PC-9 (cell line): ENCODE data around the gene ALG12. TPM values are rescaled to one million over a fixed set of nuclear protein-coding genes. Genes with fewer than 3 reads are reported as not detected.

Experiments used
- BruUV-seq: library from RNA; stranded (reverse); fragments of 400-500 nt; replicated peaks from 2 replicates; lab custom pipeline; 2021; lab: Mats Ljungman, UMichigan
- CTCF ChIA-PET: fragments of 300-600 bp; sonication (Branson Sonifier 250); formaldehyde crosslinking; loops from one replicate; lab custom pipeline; 2022; ENCODE audit warnings: antibody characterized with exemption; lab: Charles Lee
- POLR2A ChIA-PET: fragments of 300-600 bp; sonication (Branson Sonifier 250); formaldehyde crosslinking; loops from one replicate; lab custom pipeline; 2022; ENCODE audit warnings: antibody characterized with exemption; ENCODE audit not compliant: unreplicated experiment; lab: Charles Lee
- DNase-seq, 2 experiments: peaks; one replicate each; pipeline versions ENCODE4 v3.0.0 to v3.0.0-alpha.2; 2015 to 2022; ENCODE audit warnings: mixed read lengths in 1 of 2
- H2AFZ ChIP-seq: fragments of 200-600 bp; sonication (generic); 2 replicates; pipeline ENCODE4 v1.8.1; 2017; ENCODE audit warnings: antibody characterized with exemption
- H3F3A ChIP-seq: fragments of 200-600 bp; sonication (generic); 2 replicates; pipeline ENCODE4 v1.8.1; 2017; ENCODE audit warnings: antibody characterized with exemption, mild to moderate bottlenecking, low read depth; ENCODE audit not compliant: insufficient read depth
- H3K27ac ChIP-seq: fragments of 200-600 bp; sonication (generic); 2 replicates; pipeline ENCODE4 v1.6.1; 2016; ENCODE audit warnings: mixed run types
- H3K27me3 ChIP-seq: fragments of 200-600 bp; sonication (generic); 2 replicates; pipeline ENCODE4 v1.6.1; 2016; ENCODE audit warnings: low read depth, mixed run types; ENCODE audit not compliant: insufficient read depth
- H3K36me3 ChIP-seq: fragments of 200-600 bp; sonication (generic); 2 replicates; pipeline ENCODE4 v1.6.1; 2016; ENCODE audit warnings: low read depth, mixed run types
- H3K4me1 ChIP-seq: fragments of 200-600 bp; sonication (generic); replicated peaks from 2 replicates; pipeline ENCODE4 v1.6.1; 2016; ENCODE audit warnings: mixed run types; ENCODE audit not compliant: insufficient read depth
- H3K4me2 ChIP-seq: fragments of 200-600 bp; sonication (generic); 2 replicates; pipeline ENCODE4 v1.6.1; 2017; ENCODE audit warnings: mixed run types
- H3K4me3 ChIP-seq: fragments of 200-600 bp; sonication (generic); 2 replicates; pipeline ENCODE4 v1.6.1; 2016; ENCODE audit warnings: mixed run types
- H3K79me2 ChIP-seq: fragments of 200-600 bp; sonication (generic); 2 replicates; pipeline ENCODE4 v1.6.1; 2017; ENCODE audit warnings: low read depth, mixed run types
- H3K9me2 ChIP-seq: fragments of 200-600 bp; sonication (generic); 2 replicates; pipeline ENCODE4 v1.8.1; 2017; ENCODE audit warnings: mild to moderate bottlenecking; ENCODE audit not compliant: insufficient read depth
- H3K9me3 ChIP-seq: fragments of 200-600 bp; sonication (generic); 2 replicates; pipeline ENCODE4 v1.8.1; 2016; ENCODE audit warnings: low read depth; ENCODE audit not compliant: insufficient read depth
- H4K20me1 ChIP-seq: fragments of 200-600 bp; sonication (generic); 2 replicates; pipeline ENCODE4 v1.8.1; 2017; ENCODE audit not compliant: insufficient read depth
- CTCF ChIP-seq: fragments of 200-600 bp; sonication (generic); conservative IDR thresholded peaks from 2 replicates; pipeline ENCODE4 v1.6.1; 2017; ENCODE audit warnings: mixed run types, antibody characterized with exemption, mild to moderate bottlenecking, moderate library complexity
- EZH2 ChIP-seq: fragments of 200-600 bp; sonication (generic); IDR thresholded peaks from 2 replicates; pipeline ENCODE4 v1.8.0; 2017; ENCODE audit warnings: antibody characterized with exemption, low read depth
- intact Hi-C: fragments of 100-400 bp; cut with micrococcal nuclease; formaldehyde crosslinking; loops from one replicate; pipeline ENCODE4 v1.10.0; 2022; ENCODE audit not compliant: unreplicated experiment
- total RNA-seq: library from RNA; stranded (reverse); gene quantifications from 2 replicates; pipeline ENCODE4 v1.2.3, GENCODE V29; 2021

The ALG12 gene
- total RNA-seq, 1 experiment from 2014 or later: 16.8 TPM

- ChIA-PET POLR2A (interaction anchor here (0.6 to 0.7 kb wide), 2 partner anchors 39 to 1401 kb away, joined by 4 to 5 read pairs; no protein-coding TSS in a partner anchor), CTCF (no interaction called here)
- H3K27ac ChIP-seq: no peak overlapping the region
- H3F3A ChIP-seq: peaks cover 10% of the 10 kb centered on the region; the same call in 1 of the 2 replicates
- H3K79me2 ChIP-seq: peaks cover 21% of the 10 kb centered on the region
- BruUV-seq: no TSS peak
- TF ChIP-seq EZH2 (no peak), CTCF (no peak)
- H4K20me1 ChIP-seq: no peaks in the 10 kb centered on the region
- DNase-seq: no peak
- H3K4me3 ChIP-seq: peak overlapping the region; percentile 82
- no peaks in the 10 kb centered on the region for H3K27me3 ChIP-seq
- intact Hi-C loops: loop anchor here (2.0 kb wide), 1 partner anchor 152 kb away; no protein-coding TSS in a partner anchor
- peak overlapping the region; percentile 93 for H3K4me2 ChIP-seq
- peak overlapping the region; percentile 77 for H2AFZ ChIP-seq
- no peaks in the 10 kb centered on the region for H3K9me2 ChIP-seq
- no peaks in the 10 kb centered on the region for H3K9me3 ChIP-seq
- no peaks in the 10 kb centered on the region for H3K36me3 ChIP-seq
- peaks cover 17% of the 10 kb centered on the region for H3K4me1 ChIP-seq
Measured at GRCh38 chr22:49918911-49919881, 958 bp upstream of the ALG12 start.

- BruUV-seq: no TSS peak
- no peak for DNase-seq
- Histone ChIP-seq H4K20me1 (no peaks in the 10 kb centered on the region), H3K4me2 (peak overlapping the region; percentile 87), H3K9me2 (no peaks in the 10 kb centered on the region), H3F3A (peaks cover 10% of the 10 kb centered on the region; the same call in 1 of the 2 replicates), H3K4me1 (peaks cover 17% of the 10 kb centered on the region), H3K27ac (no peak overlapping the region), H3K27me3 (no peaks in the 10 kb centered on the region), H3K9me3 (no peaks in the 10 kb centered on the region), H2AFZ (no peak overlapping the region), H3K4me3 (peak overlapping the region; percentile 82; the same call in 1 of the 2 replicates), H3K79me2 (peaks cover 21% of the 10 kb centered on the region), H3K36me3 (peaks cover 4% of the 10 kb centered on the region; the same call in 1 of the 2 replicates)
- POLR2A ChIA-PET: no interaction called here
- no peak for TF ChIP-seq EZH2
- TF ChIP-seq CTCF: no peak
- intact Hi-C loops: no loop called here
- CTCF ChIA-PET: no interaction called here
Measured at GRCh38 chr22:49916831-49917230, 1.4 kb downstream of the ALG12 start.

GRCh38 chr22:49915610-49916009 is 2.6 kb downstream of the ALG12 start:
- ChIA-PET CTCF (interaction anchor here (0.6 kb wide), 1 partner anchor 11 kb away, joined by 3 read pairs; no protein-coding TSS in a partner anchor), POLR2A (no interaction called here)
- Histone ChIP-seq H3F3A (peaks cover 10% of the 10 kb centered on the region; the same call in 1 of the 2 replicates), H3K9me3 (no peaks in the 10 kb centered on the region), H3K27me3 (no peaks in the 10 kb centered on the region), H3K4me1 (peaks cover 17% of the 10 kb centered on the region), H3K27ac (no peak overlapping the region), H3K4me3 (no peak overlapping the region), H3K9me2 (no peaks in the 10 kb centered on the region), H2AFZ (no peak overlapping the region), H3K36me3 (peaks cover 4% of the 10 kb centered on the region; the same call in 1 of the 2 replicates), H4K20me1 (no peaks in the 10 kb centered on the region), H3K4me2 (no peak overlapping the region), H3K79me2 (peaks cover 21% of the 10 kb centered on the region)
- no TSS peak for BruUV-seq
- DNase-seq: no peak
- intact Hi-C loops: loop anchor here (2.0 kb wide), 1 partner anchor 61 kb away; no protein-coding TSS in a partner anchor
- no peak for TF ChIP-seq CTCF
- TF ChIP-seq EZH2: no peak
